Breast epithelium (tissue), 3 donors: ENCODE results near the gene SOD1.

Source experiments
- POLR2A ChIP-seq: fragments of 450-650 bp; IDR thresholded peaks from one replicate; pipeline ENCODE4 v1.6.1; 2016; ENCODE audit warnings: antibody characterized with exemption, mild to moderate bottlenecking, moderate library complexity
- POLR2AphosphoS5 ChIP-seq, 3 donors: sonication (generic); formaldehyde crosslinking; IDR thresholded peaks; one replicate each; pipeline ENCODE4 v1.6.1; 2017; ENCODE audit warnings: antibody characterized with exemption in 3 of 3
- TF ChIP-seq, protein P1 (sequence below), 3 donors: fragments of 450-650 bp; IDR thresholded peaks; one replicate each; pipeline ENCODE4 v1.5.1; 2016 to 2017; ENCODE audit warnings: antibody characterized with exemption in 3 of 3, mild to moderate bottlenecking in 3 of 3, moderate library complexity in 3 of 3

GRCh38 chr21:31666445-31667010 is 7.0 kb downstream of the SOD1 start:
- TF ChIP-seq, protein P1, sequence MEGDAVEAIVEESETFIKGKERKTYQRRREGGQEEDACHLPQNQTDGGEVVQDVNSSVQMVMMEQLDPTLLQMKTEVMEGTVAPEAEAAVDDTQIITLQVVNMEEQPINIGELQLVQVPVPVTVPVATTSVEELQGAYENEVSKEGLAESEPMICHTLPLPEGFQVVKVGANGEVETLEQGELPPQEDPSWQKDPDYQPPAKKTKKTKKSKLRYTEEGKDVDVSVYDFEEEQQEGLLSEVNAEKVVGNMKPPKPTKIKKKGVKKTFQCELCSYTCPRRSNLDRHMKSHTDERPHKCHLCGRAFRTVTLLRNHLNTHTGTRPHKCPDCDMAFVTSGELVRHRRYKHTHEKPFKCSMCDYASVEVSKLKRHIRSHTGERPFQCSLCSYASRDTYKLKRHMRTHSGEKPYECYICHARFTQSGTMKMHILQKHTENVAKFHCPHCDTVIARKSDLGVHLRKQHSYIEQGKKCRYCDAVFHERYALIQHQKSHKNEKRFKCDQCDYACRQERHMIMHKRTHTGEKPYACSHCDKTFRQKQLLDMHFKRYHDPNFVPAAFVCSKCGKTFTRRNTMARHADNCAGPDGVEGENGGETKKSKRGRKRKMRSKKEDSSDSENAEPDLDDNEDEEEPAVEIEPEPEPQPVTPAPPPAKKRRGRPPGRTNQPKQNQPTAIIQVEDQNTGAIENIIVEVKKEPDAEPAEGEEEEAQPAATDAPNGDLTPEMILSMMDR (IDR thresholded peaks at IDR 0.05) = no peak
- TF ChIP-seq POLR2A (no peak), POLR2AphosphoS5 (IDR thresholded peaks at IDR 0.05) (no peak)
